GM18498 (cell line): ENCODE data around the gene CMTM2.
"Not testable (repeated sequence)": the region's sequence is repeated elsewhere in the genome, so short reads cannot be mapped to it uniquely, and the experiment has no call there.

Experiments used
- ATAC-seq: cut with Tn5 transposase; IDR thresholded peaks from one replicate; pipeline ENCODE4 v1.9.1; 2021; ENCODE audit warnings: mild to moderate bottlenecking, moderate library complexity; ENCODE audit not compliant: unreplicated experiment

CMTM2 gene

GRCh38 chr16:66581246-66581952, 2.1 kb downstream of the CMTM2 start:
- ATAC-seq: no peak

- no peak for ATAC-seq
Observed at GRCh38 chr16:66585481-66586239, 6.4 kb downstream of the CMTM2 start.

GRCh38 chr16:66587881-66588600, 8.8 kb downstream of the CMTM2 start:
- no peak for ATAC-seq

GRCh38 chr16:66588981-66589713, 9.9 kb downstream of the CMTM2 start:
- ATAC-seq: peak; percentile 76

GRCh38 chr16:66590322-66590721, 11.1 kb downstream of the CMTM2 start:
- no peak for ATAC-seq

- no peak for ATAC-seq
Observed at GRCh38 chr16:66591018-66591417, 11.8 kb downstream of the CMTM2 start.

- no peak for ATAC-seq
Observed at GRCh38 chr16:66592241-66592640, 13.0 kb downstream of the CMTM2 start.

- no peak for ATAC-seq
Observed at GRCh38 chr16:66592814-66593213, 13.6 kb downstream of the CMTM2 start.

- no peak for ATAC-seq
Observed at GRCh38 chr16:66594739-66595138, 15.5 kb downstream of the CMTM2 start.

GRCh38 chr16:66596559-66596958, 17.3 kb downstream of the CMTM2 start:
- ATAC-seq: not testable (repeated sequence)

- ATAC-seq: no peak
Observed at GRCh38 chr16:66596986-66597848, 18.0 kb downstream of the CMTM2 start.

- ATAC-seq: no peak
Observed at GRCh38 chr16:66598111-66598510, 18.8 kb downstream of the CMTM2 start.

- ATAC-seq: no peak
Observed at GRCh38 chr16:66599726-66600125, 20.5 kb downstream of the CMTM2 start.

- ATAC-seq: no peak
Observed at GRCh38 chr16:66600477-66600876, 21.2 kb downstream of the CMTM2 start.

- ATAC-seq: no peak
Observed at GRCh38 chr16:66601471-66601870, 22.2 kb downstream of the CMTM2 start.

GRCh38 chr16:66603537-66604375, 24.5 kb downstream of the CMTM2 start:
- no peak for ATAC-seq

- peak; percentile 61 for ATAC-seq
Observed at GRCh38 chr16:66604376-66605176, 25.3 kb downstream of the CMTM2 start, which contains the start of gene CMTM3. Gene CMTM3, plus strand, starts transcription at chr16:66604704. Its CDS starts 102 bp downstream, at chr16:66604806.
